HCT116 (cell line): ENCODE data around the gene DTNB. TPM values are rescaled to one million over a fixed set of nuclear protein-coding genes. Genes with fewer than 3 reads are reported as not detected.

Experiments
- ATAC-seq: fragments of 200-7000 bp; cut with Tn5 transposase; 2 replicates; pipeline ENCODE4 v1.9.1; 2020; ENCODE audit warnings: mild to moderate bottlenecking, moderate library complexity
- BruUV-seq: library from RNA; stranded (reverse); fragments of 400-500 nt; replicated peaks from 2 replicates; lab custom pipeline; 2021; lab: Mats Ljungman, UMichigan
- CTCF ChIA-PET: fragments of 300-600 bp; sonication (Branson Sonifier 250); formaldehyde crosslinking; loops from one replicate; lab custom pipeline; 2021; ENCODE audit warnings: antibody characterized with exemption; lab: Charles Lee
- POLR2A ChIA-PET: fragments of 300-600, 350-600 bp; sonication (Branson Sonifier 250); formaldehyde crosslinking; loops from one replicate; lab custom pipeline; 2021; ENCODE audit warnings: antibody characterized with exemption; lab: Charles Lee
- RAD21 ChIA-PET, 2 experiments: fragments of 300-600 bp; sonication (Branson Sonifier 250); formaldehyde crosslinking; loops; one replicate each; lab custom pipeline; 2023; ENCODE audit warnings: low total read pairs in 2 of 2; ENCODE audit not compliant: uncharacterized antibody in 2 of 2, unreplicated experiment in 2 of 2, low non-redundant PET in 1 of 2; lab: Charles Lee
- DNase-seq: peaks from one replicate; pipeline ENCODE4 v3.0.0-alpha.2; 2010; ENCODE audit warnings: low read depth, low spot score
- H2AFZ ChIP-seq: fragments of 200-600 bp; shearing (Covaris generic), sonication (generic); 2 replicates; pipeline ENCODE4 v1.6.1; 2017; ENCODE audit warnings: low read depth, mixed run types, mixed read lengths, antibody characterized with exemption, low read length; ENCODE audit not compliant: poor library complexity, severe bottlenecking
- H3K27ac ChIP-seq: 2 replicates; pipeline ENCODE4 v1.5.1; 2012; ENCODE audit warnings: low read depth, low read length
- H3K27me3 ChIP-seq: fragments of 200-600 bp; sonication (generic); 2 replicates; pipeline ENCODE4 v1.6.1; 2016; ENCODE audit warnings: mixed run types, low read length, mixed read lengths; ENCODE audit not compliant: insufficient read depth
- H3K36me3 ChIP-seq, 2 experiments: fragments of 200-500 bp in 1 of 2; fragments of 200-600 bp in 1 of 2; sonication (Bioruptor generic) in 1 of 2; sonication (generic) in 1 of 2; 2 replicates each; pipeline versions ENCODE4 v1.5.1 to v1.6.1; 2014 to 2016; ENCODE audit warnings: low read length in 2 of 2, inconsistent platforms in 1 of 2, mixed read lengths in 1 of 2, mixed run types in 1 of 2; ENCODE audit not compliant: insufficient read depth in 2 of 2, control insufficient read depth in 1 of 2
- H3K4me1 ChIP-seq, 2 experiments: fragments of 200-600 bp in 1 of 2; sonication (generic) in 1 of 2; 2 replicates each; pipeline versions ENCODE4 v1.5.1 to v1.6.1; 2012 to 2017; ENCODE audit warnings: low read length in 2 of 2, inconsistent platforms in 1 of 2, mild to moderate bottlenecking in 1 of 2, mixed read lengths in 1 of 2, mixed run types in 1 of 2, moderate library complexity in 1 of 2; ENCODE audit not compliant: insufficient read depth in 2 of 2, control insufficient read depth in 1 of 2
- H3K4me2 ChIP-seq: fragments of 200-600 bp; sonication (generic); 2 replicates; pipeline ENCODE4 v1.6.1; 2017; ENCODE audit warnings: mixed run types, low read length, mixed read lengths
- H3K4me3 ChIP-seq, 2 experiments: fragments of 200-600 bp in 1 of 2; sonication (generic) in 1 of 2; replicated peaks in 1 of 2; 2 replicates each; pipeline ENCODE4 v1.5.1; 2011 to 2016; ENCODE audit warnings: low read length in 2 of 2, control low read depth in 1 of 2, low read depth in 1 of 2, mild to moderate bottlenecking in 1 of 2, mixed read lengths in 1 of 2, mixed run types in 1 of 2
- H3K79me2 ChIP-seq: fragments of 200-600 bp; sonication (generic); 2 replicates; pipeline ENCODE4 v1.6.1; 2017; ENCODE audit warnings: mild to moderate bottlenecking, mixed run types, low read length, moderate library complexity, mixed read lengths; ENCODE audit not compliant: insufficient read depth
- H3K9ac ChIP-seq: fragments of 200-600 bp; sonication (generic); 2 replicates; pipeline ENCODE4 v1.6.1; 2016; ENCODE audit warnings: low read length, mixed read lengths
- H3K9me2 ChIP-seq: fragments of 200-600 bp; sonication (generic), shearing (Covaris generic); 2 replicates; pipeline ENCODE4 v1.6.1; 2017; ENCODE audit warnings: mixed run types, mild to moderate bottlenecking, moderate library complexity; ENCODE audit not compliant: insufficient read depth
- H3K9me3 ChIP-seq, 2 experiments: fragments of 200-500 bp in 1 of 2; fragments of 200-600 bp in 1 of 2; sonication (Bioruptor generic) in 1 of 2; sonication (generic) in 1 of 2; 2 replicates each; pipeline ENCODE4 v1.6.1; 2014 to 2017; ENCODE audit warnings: low read length in 2 of 2, mixed read lengths in 2 of 2, inconsistent platforms in 1 of 2, low read depth in 1 of 2, mild to moderate bottlenecking in 1 of 2, mixed run types in 1 of 2, moderate library complexity in 1 of 2; ENCODE audit not compliant: control insufficient read depth in 1 of 2, insufficient read depth in 1 of 2
- H4K20me1 ChIP-seq: fragments of 200-600 bp; sonication (generic), shearing (Covaris generic); 2 replicates; pipeline ENCODE4 v1.6.1; 2017; ENCODE audit warnings: mixed run types, mild to moderate bottlenecking, moderate library complexity; ENCODE audit not compliant: insufficient read depth
- CTCF ChIP-seq, 3 experiments: fragments of 200-600 bp in 1 of 3; sonication (generic) in 1 of 3; IDR thresholded peaks in 2 of 3; conservative IDR thresholded peaks in 1 of 3; 2 replicates each; pipeline ENCODE4 v1.5.1; 2012 to 2017; ENCODE audit warnings: low read depth in 2 of 3, low read length in 2 of 3, antibody characterized with exemption in 1 of 3, borderline replicate concordance in 1 of 3, control low read depth in 1 of 3, mild to moderate bottlenecking in 1 of 3, mixed read lengths in 1 of 3, mixed run types in 1 of 3, moderate library complexity in 1 of 3; ENCODE audit not compliant: insufficient read depth in 1 of 3
- EGR1 ChIP-seq: IDR thresholded peaks from 2 replicates; pipeline ENCODE4 v1.6.1; 2012; ENCODE audit warnings: low read depth
- EZH2 ChIP-seq: fragments of 200-600 bp; sonication (generic); IDR thresholded peaks from 2 replicates; pipeline ENCODE4 v1.6.1; 2017; ENCODE audit warnings: antibody characterized with exemption, mixed run types
- FOSL1 ChIP-seq: IDR thresholded peaks from 2 replicates; pipeline ENCODE4 v1.6.1; 2012; ENCODE audit warnings: low read depth
- JUND ChIP-seq: IDR thresholded peaks from 2 replicates; pipeline ENCODE4 v1.6.1; 2012
- POLR2A ChIP-seq: IDR thresholded peaks from 2 replicates; pipeline ENCODE4 v1.7.0; 2011; ENCODE audit warnings: borderline replicate concordance; ENCODE audit not compliant: insufficient read depth, insufficient read length; ENCODE audit errors: extremely low read depth
- RAD21 ChIP-seq: IDR thresholded peaks from 2 replicates; pipeline ENCODE4 v1.6.1; 2012; ENCODE audit warnings: low read depth, mild to moderate bottlenecking
- REST ChIP-seq: IDR thresholded peaks from 2 replicates; pipeline ENCODE4 v1.6.1; 2012; ENCODE audit warnings: low read depth
- SIN3A ChIP-seq: IDR thresholded peaks from 2 replicates; pipeline ENCODE4 v1.6.1; 2012; ENCODE audit warnings: low read depth
- ZBTB33 ChIP-seq: IDR thresholded peaks from 2 replicates; pipeline ENCODE4 v1.6.1; 2011; ENCODE audit warnings: mild to moderate bottlenecking, low read length, moderate library complexity; ENCODE audit not compliant: insufficient replicate concordance; ENCODE audit errors: extremely low read depth
- intact Hi-C: fragments of 100-400 bp; cut with micrococcal nuclease; formaldehyde crosslinking; loops from 2 replicates; pipeline ENCODE4 v1.10.0; 2022
- total RNA-seq: library from RNA; stranded (reverse); gene quantifications from one replicate; pipeline ENCODE4 v1.2.1, GENCODE V29; 2021; ENCODE audit not compliant: unreplicated experiment

DTNB gene
- total RNA-seq, 1 experiment from 2014 or later: 30.2 TPM

- no peak for TF ChIP-seq REST
Observed at GRCh38 chr2:25361261-25362048, 311.9 kb downstream of the DTNB start (continued).

GRCh38 chr2:25358836-25359235, 314.5 kb downstream of the DTNB start:
- no peaks in the 10 kb centered on the region for H3K9me3 ChIP-seq
- H3K4me3 ChIP-seq: no peak overlapping the region
- no TSS peak for BruUV-seq
- H4K20me1 ChIP-seq: no peaks in the 10 kb centered on the region
- ChIA-PET CTCF (no interaction called here), RAD21 (no interaction called here), POLR2A (interaction anchor here (0.6 kb wide), 1 partner anchor 1713 kb away, joined by 3 read pairs; no protein-coding TSS in a partner anchor)
- H3K79me2 ChIP-seq: no peaks in the 10 kb centered on the region
- intact Hi-C loops: no loop called here
- peaks cover 0 to 14% of the 10 kb centered on the region in 2 experiments; a peak in 2 of 4 replicates for H3K4me1 ChIP-seq
- H3K4me2 ChIP-seq: no peak overlapping the region
- H3K27me3 ChIP-seq: no peaks in the 10 kb centered on the region
- H2AFZ ChIP-seq: no peak overlapping the region
- no peak overlapping the region for H3K9ac ChIP-seq
- TF ChIP-seq JUND: no peak
- TF ChIP-seq POLR2A: no peak
- TF ChIP-seq RAD21: no peak
- TF ChIP-seq EZH2: no peak
- TF ChIP-seq ZBTB33: no peak
- TF ChIP-seq CTCF (IDR thresholded peaks at IDR 0.05 in 2 of 3, conservative IDR thresholded peaks at IDR 0.05 in 1 of 3; ENCODE audit: borderline replicate concordance in 1 of 3, insufficient read depth in 1 of 3, low read depth in 2 of 3, low read length in 2 of 3): no peak
- no peak for TF ChIP-seq SIN3A
- TF ChIP-seq EGR1: no peak
- no peak for TF ChIP-seq FOSL1
- TF ChIP-seq REST: no peak
- no peak overlapping the region for H3K27ac ChIP-seq
- ATAC-seq: no peak
- H3K36me3 ChIP-seq: no peaks in the 10 kb centered on the region
- H3K9me2 ChIP-seq: no peaks in the 10 kb centered on the region
- no peak for DNase-seq
